OCI-LY1 (cell line): ENCODE measurements around the gene RCBTB1.

Source experiments
- H2AFZ ChIP-seq: fragments of 200-600 bp; sonication (generic), shearing (Covaris generic); 2 replicates; pipeline ENCODE4 v1.6.0; 2014; ENCODE audit warnings: antibody characterized with exemption, mild to moderate bottlenecking, low read length
- H3F3A ChIP-seq: fragments of 200-600 bp; sonication (generic), shearing (Covaris generic); 2 replicates; pipeline ENCODE4 v1.6.0; 2014; ENCODE audit warnings: mild to moderate bottlenecking, antibody characterized with exemption, low read length, moderate library complexity; ENCODE audit not compliant: insufficient read depth
- H3K27ac ChIP-seq: fragments of 200-600 bp; sonication (generic); 2 replicates; pipeline ENCODE4 v1.5.1; 2014; ENCODE audit warnings: low read length, mixed run types, mild to moderate bottlenecking, low read depth; ENCODE audit not compliant: poor library complexity, severe bottlenecking
- H3K27me3 ChIP-seq: fragments of 200-600 bp; sonication (generic); 2 replicates; pipeline ENCODE4 v1.6.0; 2014; ENCODE audit warnings: antibody characterized with exemption, mild to moderate bottlenecking, low read length, moderate library complexity; ENCODE audit not compliant: insufficient read depth
- H3K36me3 ChIP-seq: fragments of 200-600 bp; sonication (generic); 2 replicates; pipeline ENCODE4 v1.6.1; 2014; ENCODE audit warnings: mild to moderate bottlenecking, antibody characterized with exemption, low read length, moderate library complexity, mixed read lengths; ENCODE audit not compliant: insufficient read depth
- H3K4me1 ChIP-seq: fragments of 200-600 bp; sonication (generic); 2 replicates; pipeline ENCODE4 v1.5.1; 2014; ENCODE audit warnings: mild to moderate bottlenecking, low read length, moderate library complexity; ENCODE audit not compliant: insufficient read depth, severe bottlenecking
- H3K4me2 ChIP-seq: fragments of 200-600 bp; sonication (generic), shearing (Covaris generic); 2 replicates; pipeline ENCODE4 v1.6.1; 2014; ENCODE audit warnings: low read length
- H3K4me3 ChIP-seq: fragments of 200-600 bp; sonication (generic); 2 replicates; pipeline ENCODE4 v1.5.1; 2014; ENCODE audit warnings: low read length, low read depth, mild to moderate bottlenecking, mixed read lengths; ENCODE audit not compliant: poor library complexity, severe bottlenecking
- H3K79me2 ChIP-seq: fragments of 200-600 bp; shearing (Covaris generic); 2 replicates; pipeline ENCODE4 v1.6.1; 2016; ENCODE audit warnings: mixed run types, low read length, mixed read lengths; ENCODE audit not compliant: insufficient read depth
- H3K9ac ChIP-seq: fragments of 200-600 bp; sonication (generic), shearing (Covaris generic); 2 replicates; pipeline ENCODE4 v1.6.1; 2014; ENCODE audit warnings: mild to moderate bottlenecking, low read length, mixed read lengths
- H3K9me2 ChIP-seq: fragments of 200-600 bp; sonication (generic), shearing (Covaris generic); 2 replicates; pipeline ENCODE4 v1.6.1; 2014; ENCODE audit warnings: low read depth, mild to moderate bottlenecking, low read length, mixed read lengths
- H3K9me3 ChIP-seq: fragments of 200-600 bp; shearing (Covaris generic); 2 replicates; pipeline ENCODE4 v1.6.1; 2014; ENCODE audit warnings: low read length, mixed read lengths
- H4K20me1 ChIP-seq: fragments of 200-600 bp; sonication (generic), shearing (Covaris generic); 2 replicates; pipeline ENCODE4 v1.6.0; 2016; ENCODE audit warnings: mild to moderate bottlenecking, low read length; ENCODE audit not compliant: insufficient read depth
- CTCF ChIP-seq: fragments of 200-600 bp; sonication (generic), shearing (Covaris generic); IDR thresholded peaks from 2 replicates; pipeline ENCODE4 v1.5.1; 2017; ENCODE audit warnings: mild to moderate bottlenecking, antibody characterized with exemption, low read length, moderate library complexity, mixed read lengths
- EZH2 ChIP-seq: fragments of 200-600 bp; sonication (generic), shearing (Covaris generic); IDR thresholded peaks from 2 replicates; pipeline ENCODE4 v1.8.0; 2017; ENCODE audit warnings: borderline replicate concordance, mixed run types, mild to moderate bottlenecking, antibody characterized with exemption, low read length, moderate library complexity, mixed read lengths

Gene RCBTB1

GRCh38 chr13:49559006-49559405 is 26.4 kb downstream of the RCBTB1 start:
- Histone ChIP-seq H4K20me1 (no peaks in the 10 kb centered on the region), H3K9ac (no peak overlapping the region), H3K9me3 (no peaks in the 10 kb centered on the region), H3K36me3 (peaks cover 79% of the 10 kb centered on the region), H3K27me3 (no peaks in the 10 kb centered on the region), H2AFZ (no peak overlapping the region), H3K9me2 (no peaks in the 10 kb centered on the region), H3K79me2 (no peaks in the 10 kb centered on the region), H3F3A (no peaks in the 10 kb centered on the region), H3K4me3 (no peak overlapping the region), H3K4me2 (no peak overlapping the region), H3K4me1 (no peaks in the 10 kb centered on the region), H3K27ac (no peak overlapping the region)
- TF ChIP-seq CTCF (no peak), EZH2 (no peak)

- Histone ChIP-seq H3K79me2 (no peaks in the 10 kb centered on the region), H3F3A (no peaks in the 10 kb centered on the region), H3K9ac (no peak overlapping the region), H3K9me3 (no peaks in the 10 kb centered on the region), H3K36me3 (peaks cover 96% of the 10 kb centered on the region), H3K27me3 (no peaks in the 10 kb centered on the region), H3K9me2 (no peaks in the 10 kb centered on the region), H2AFZ (no peak overlapping the region), H3K4me3 (no peak overlapping the region), H3K27ac (no peak overlapping the region), H4K20me1 (no peaks in the 10 kb centered on the region), H3K4me2 (no peak overlapping the region), H3K4me1 (no peaks in the 10 kb centered on the region)
- TF ChIP-seq CTCF (peak; percentile 36; the same call in 1 of the 2 replicates), EZH2 (no peak)
These were observed 31.0 kb downstream of the RCBTB1 start for GRCh38 chr13:49554387-49554786.

- Histone ChIP-seq H3K4me3 (no peak overlapping the region), H3K79me2 (no peaks in the 10 kb centered on the region), H3K27me3 (no peaks in the 10 kb centered on the region), H3K9me2 (no peaks in the 10 kb centered on the region), H2AFZ (no peak overlapping the region), H3K9ac (no peak overlapping the region), H3K4me2 (no peak overlapping the region), H3K36me3 (peaks cover 96% of the 10 kb centered on the region), H3K9me3 (no peaks in the 10 kb centered on the region), H3F3A (no peaks in the 10 kb centered on the region), H3K27ac (no peak overlapping the region), H3K4me1 (no peaks in the 10 kb centered on the region), H4K20me1 (no peaks in the 10 kb centered on the region)
- TF ChIP-seq CTCF, result no peak
These were observed 31.5 kb downstream of the RCBTB1 start for GRCh38 chr13:49553888-49554287.
